ENCODE measurements around the gene LENEP.

Gene LENEP

DNA sequence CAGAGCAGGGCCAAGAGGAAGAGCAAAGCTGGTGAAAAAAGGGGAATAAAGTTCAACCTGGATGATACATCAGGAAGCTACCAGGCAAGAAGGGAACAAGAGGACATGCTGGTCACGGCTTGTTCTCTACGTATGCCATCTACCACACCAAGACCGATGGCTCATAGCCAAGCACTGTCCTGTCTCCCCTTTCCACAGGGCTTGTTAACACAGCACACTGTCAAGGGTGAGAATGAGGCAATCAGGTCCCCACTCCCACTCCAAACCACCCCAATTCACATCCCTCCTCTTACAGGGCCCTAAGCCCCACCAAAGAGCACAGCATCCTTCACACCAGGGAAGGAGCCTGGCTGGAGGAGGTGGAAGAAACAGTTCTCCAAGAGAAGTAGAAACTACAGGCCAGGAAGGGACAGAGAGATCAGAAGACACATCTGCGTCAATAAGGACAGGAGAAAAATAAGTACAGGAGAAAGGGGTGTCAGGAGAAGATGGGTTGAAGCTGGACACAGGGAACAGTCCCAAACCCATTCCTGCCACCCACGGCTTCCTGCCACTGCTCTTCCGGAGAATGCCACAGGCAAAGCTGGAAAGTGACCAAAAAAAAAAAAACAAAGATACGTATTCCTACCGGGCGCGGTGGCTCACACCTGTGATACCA is 21.9 kb upstream of the LENEP start:
- H3K4me3 ChIP-seq (ENCODE audit: low read depth, low read length) = peak overlapping the region; percentile 71
- TF ChIP-seq, protein P1, sequence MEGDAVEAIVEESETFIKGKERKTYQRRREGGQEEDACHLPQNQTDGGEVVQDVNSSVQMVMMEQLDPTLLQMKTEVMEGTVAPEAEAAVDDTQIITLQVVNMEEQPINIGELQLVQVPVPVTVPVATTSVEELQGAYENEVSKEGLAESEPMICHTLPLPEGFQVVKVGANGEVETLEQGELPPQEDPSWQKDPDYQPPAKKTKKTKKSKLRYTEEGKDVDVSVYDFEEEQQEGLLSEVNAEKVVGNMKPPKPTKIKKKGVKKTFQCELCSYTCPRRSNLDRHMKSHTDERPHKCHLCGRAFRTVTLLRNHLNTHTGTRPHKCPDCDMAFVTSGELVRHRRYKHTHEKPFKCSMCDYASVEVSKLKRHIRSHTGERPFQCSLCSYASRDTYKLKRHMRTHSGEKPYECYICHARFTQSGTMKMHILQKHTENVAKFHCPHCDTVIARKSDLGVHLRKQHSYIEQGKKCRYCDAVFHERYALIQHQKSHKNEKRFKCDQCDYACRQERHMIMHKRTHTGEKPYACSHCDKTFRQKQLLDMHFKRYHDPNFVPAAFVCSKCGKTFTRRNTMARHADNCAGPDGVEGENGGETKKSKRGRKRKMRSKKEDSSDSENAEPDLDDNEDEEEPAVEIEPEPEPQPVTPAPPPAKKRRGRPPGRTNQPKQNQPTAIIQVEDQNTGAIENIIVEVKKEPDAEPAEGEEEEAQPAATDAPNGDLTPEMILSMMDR (conservative IDR thresholded peaks at IDR 0.05; ENCODE audit: low read depth, low read length) = no peak
- DNase-seq (ENCODE audit: low read depth) = peak; percentile 61

DNA sequence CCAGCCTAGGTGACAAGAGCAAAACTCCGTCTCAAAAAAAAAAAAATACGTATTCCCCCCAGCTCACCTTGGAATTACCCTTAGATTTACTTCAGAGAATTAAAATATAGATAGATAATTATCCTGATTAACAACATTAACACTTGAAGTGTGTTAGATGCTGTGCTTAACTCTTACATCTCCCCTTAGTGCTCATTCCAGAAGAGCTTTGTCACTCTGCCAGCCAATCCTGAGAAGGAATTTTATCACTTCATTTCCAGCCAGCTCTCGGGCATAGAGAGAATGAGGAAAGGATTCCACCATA is 21.2 kb upstream of the LENEP start:
- peak overlapping the region; percentile 83 for H3K4me3 ChIP-seq (ENCODE audit: low read depth, low read length)
- TF ChIP-seq, protein P1 (conservative IDR thresholded peaks at IDR 0.05; ENCODE audit: low read depth, low read length) = no peak
- DNase-seq (ENCODE audit: low read depth) = no peak

DNA sequence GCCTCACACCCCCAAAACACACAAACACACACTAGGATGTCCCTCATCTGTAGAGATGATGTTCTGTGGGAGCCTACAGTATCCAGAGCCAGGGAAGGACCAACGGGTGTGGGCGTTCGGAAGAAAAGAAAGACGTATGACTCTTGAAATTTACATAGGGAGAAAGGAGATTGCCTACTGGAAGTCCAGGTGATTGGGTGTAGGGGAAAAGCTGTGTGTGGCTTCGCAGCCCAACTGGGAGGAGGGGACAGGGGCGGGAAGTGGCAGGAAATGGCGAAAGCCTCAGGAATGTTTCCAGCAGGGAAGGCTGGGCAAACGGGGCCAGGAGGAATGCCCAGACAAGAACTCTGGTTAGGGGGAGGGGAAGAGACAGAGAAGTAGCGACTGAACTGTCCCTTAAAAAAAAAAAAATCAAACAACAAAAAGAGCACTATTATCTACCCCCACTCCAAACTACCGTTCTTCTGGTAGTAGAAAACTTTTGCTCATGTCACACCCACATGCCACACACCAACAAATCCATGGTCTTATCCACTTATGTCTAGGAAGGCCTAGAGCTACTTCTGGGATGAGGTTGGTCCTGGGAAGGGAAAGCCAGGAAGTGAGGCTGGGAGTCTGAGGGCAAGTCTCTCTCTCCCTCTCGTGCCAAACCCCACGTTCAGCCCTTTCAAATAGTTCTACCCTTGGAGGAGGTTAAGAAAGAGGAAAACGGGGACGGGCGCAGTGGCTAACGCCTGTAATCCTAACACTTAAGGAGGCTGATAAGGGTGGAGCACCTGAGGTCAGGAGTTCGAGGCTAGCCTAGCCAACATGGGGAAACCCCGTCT is 20.7 kb upstream of the LENEP start:
- DNase-seq (ENCODE audit: low read depth) = peak; percentile 92

DNA sequence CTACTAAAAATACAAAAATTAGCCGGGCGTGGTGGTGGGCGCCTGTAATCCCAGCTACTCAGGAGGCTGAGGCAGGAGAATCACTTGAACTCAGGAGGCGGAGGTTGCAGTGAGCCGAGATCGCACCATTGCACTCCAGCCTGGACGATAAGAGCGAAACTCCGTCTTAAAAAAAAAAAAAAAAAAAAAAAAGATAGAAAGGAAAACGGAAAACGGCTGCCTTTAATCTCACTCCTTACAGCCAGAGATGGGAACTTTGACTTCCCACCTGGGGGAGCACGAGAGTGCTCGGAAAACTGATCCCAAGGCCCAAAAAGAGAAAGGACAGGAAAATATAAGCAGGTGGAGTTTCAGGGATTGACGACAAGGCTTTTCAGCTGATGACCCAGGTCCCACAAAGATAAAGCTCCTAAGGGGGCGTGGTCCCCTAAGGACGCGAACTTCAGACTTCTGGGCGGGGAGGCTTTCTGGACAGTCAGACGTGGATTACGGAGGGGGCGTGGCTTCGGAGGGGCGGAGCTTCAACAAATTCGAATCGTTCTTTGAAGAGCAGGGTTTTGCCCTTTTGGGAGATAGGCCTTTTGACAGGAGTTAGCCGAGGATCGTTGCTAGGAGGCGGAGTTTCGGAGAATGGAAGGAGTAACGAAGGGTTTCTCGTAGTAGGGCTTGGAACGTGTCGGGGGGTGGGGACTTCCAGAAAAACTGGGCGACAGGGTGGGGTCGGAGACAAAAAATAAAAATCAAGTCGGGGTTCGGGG is 19.9 kb upstream of the LENEP start:
- TF ChIP-seq, protein P1 (conservative IDR thresholded peaks at IDR 0.05; ENCODE audit: low read depth, low read length) = peak; percentile 43
- peak overlapping the region; percentile 83 for H3K4me3 ChIP-seq (ENCODE audit: low read depth, low read length)
- DNase-seq (ENCODE audit: low read depth) = peak; percentile 98

More for the DNA sequence above, 20.7 kb upstream of the LENEP start:
- H3K4me3 ChIP-seq (ENCODE audit: low read depth, low read length) = peak overlapping the region; percentile 83
- TF ChIP-seq, protein P1 (conservative IDR thresholded peaks at IDR 0.05; ENCODE audit: low read depth, low read length) = no peak

DNA sequence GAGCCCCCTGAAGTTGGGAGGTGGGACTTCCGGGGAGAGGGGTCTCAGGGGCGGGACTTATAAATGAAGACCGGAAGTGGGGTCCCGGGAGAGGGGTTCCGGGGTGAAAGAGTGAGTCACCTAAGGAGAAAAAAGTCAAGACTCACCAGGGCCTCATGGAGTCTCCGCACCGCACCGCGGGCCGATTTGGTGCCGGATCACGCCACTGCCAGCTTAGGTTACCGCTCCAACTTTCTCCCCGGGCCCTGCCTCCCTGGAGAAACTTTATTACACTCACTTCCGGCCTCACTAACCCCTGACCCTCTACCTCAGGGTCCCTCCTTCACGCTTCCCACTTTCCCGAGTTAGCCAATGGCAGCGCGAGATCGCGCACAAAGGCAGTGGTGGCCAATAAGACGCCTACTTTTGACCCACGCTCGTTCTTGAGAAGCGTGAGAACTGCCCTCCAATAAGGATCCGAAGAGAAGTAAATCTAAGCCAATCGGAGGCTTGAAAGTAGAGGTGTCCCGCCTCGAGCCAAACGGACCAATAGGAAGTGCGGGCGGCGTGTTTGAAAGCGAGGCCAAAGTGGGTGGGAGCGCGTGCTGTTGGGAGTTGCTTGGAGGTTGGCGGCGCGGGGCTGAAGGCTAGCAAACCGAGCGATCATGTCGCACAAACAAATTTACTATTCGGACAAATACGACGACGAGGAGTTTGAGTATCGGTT is 19.1 kb upstream of the LENEP start, which contains the start of gene CKS1B:
Gene CKS1B, plus strand, starts transcription at position 580 of the 706 bp plus-strand sequence. Its CDS starts 65 bp downstream, at position 645.
- TF ChIP-seq, protein P1 (conservative IDR thresholded peaks at IDR 0.05; ENCODE audit: low read depth, low read length) = no peak

DNA sequence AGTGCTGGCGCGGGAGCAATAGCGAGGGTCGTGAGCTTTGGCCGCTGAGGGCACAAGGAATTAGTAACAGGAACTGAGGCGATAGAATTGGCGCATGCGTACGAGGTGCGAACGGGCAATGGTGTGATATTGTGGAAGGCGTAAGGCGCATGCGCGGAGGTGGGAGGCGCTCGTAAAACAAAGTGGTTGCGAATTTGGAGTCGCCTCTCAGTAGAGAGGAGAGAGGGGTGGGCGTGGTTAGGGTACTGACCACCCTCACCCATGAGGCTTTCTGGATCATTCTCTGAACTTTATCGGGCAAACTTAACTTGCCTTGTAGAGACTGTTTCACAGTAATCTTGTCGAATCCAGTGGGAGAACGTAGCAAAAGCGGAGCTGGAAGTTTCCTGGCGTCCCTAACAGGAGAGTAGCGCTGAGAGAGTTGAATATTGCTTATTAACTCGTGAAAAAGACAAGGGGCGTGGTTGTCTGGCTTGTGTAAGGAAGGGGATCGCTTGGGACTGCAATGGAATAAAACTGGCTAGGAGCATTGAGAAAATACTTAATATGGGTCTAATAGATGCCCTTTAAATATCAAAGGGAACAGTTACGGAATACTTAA is 18.5 kb upstream of the LENEP start:
- TF ChIP-seq, protein P1 (conservative IDR thresholded peaks at IDR 0.05; ENCODE audit: low read depth, low read length) = no peak
- peak; percentile 96 for DNase-seq (ENCODE audit: low read depth)

More for the DNA sequence above, 19.1 kb upstream of the LENEP start, which contains the start of gene CKS1B:
- peak within 1 kb of the TSS; percentile 83 for H3K4me3 ChIP-seq (ENCODE audit: low read depth, low read length)
- DNase-seq (ENCODE audit: low read depth) = peak; percentile 100

More for the DNA sequence above, 18.5 kb upstream of the LENEP start:
- H3K4me3 ChIP-seq (ENCODE audit: low read depth, low read length) = peak overlapping the region; percentile 71

Measured in choroid plexus epithelial cell (primary cell).